ENCODE measurements around the gene TCF4. TPM values are rescaled to one million over a fixed set of nuclear protein-coding genes. Genes with fewer than 3 reads are reported as not detected.

The TCF4 gene
- total and polyA plus RNA-seq, 4 donors: 4.3 to 15.3 (median 11.5) TPM

GRCh38 chr18:55609160-55609825 lies 21.3 kb upstream of the TCF4 start:
- peaks cover 0 to 4% (median 0%) of the 10 kb centered on the region in 4 donors for H3K9me3 ChIP-seq (ENCODE audit: control insufficient read depth in 4 of 4, low read length in 3 of 4)
- 80% methylated on average over 6 of the region's 6 CpGs for WGBS
- TF ChIP-seq TAF1 (conservative IDR thresholded peaks at IDR 0.05) (no peak), GABPA (IDR thresholded peaks at IDR 0.05 in 1 of 2, conservative IDR thresholded peaks at IDR 0.05 in 1 of 2) (no peak), JUND (IDR thresholded peaks at IDR 0.05) (no peak), ZBTB33 (IDR thresholded peaks at IDR 0.05) (no peak), RXRA (IDR thresholded peaks at IDR 0.05) (no peak), RAD21 (IDR thresholded peaks at IDR 0.05) (no peak), ATF3 (IDR thresholded peaks at IDR 0.05) (no peak)
- H3K27ac ChIP-seq (ENCODE audit: low read depth in 1 of 2, low read length in 2 of 2): no peak overlapping the region
- H3K4me3 ChIP-seq (ENCODE audit: low read depth in 1 of 3, low read length in 3 of 3): no peak overlapping the region
- DNase-seq (ENCODE audit: low spot score): no peak
- H3K9ac ChIP-seq (ENCODE audit: low read depth in 1 of 2, low read length in 2 of 2): no peak overlapping the region
- no peaks in the 10 kb centered on the region for H3K27me3 ChIP-seq (ENCODE audit: control insufficient read depth in 4 of 4, insufficient read depth in 4 of 4, low read length in 3 of 4)
- H3K4me1 ChIP-seq (ENCODE audit: control insufficient read depth in 4 of 4, insufficient read depth in 4 of 4, low read length in 3 of 4): no peaks in the 10 kb centered on the region
- H3K36me3 ChIP-seq (ENCODE audit: control insufficient read depth in 4 of 4, insufficient read depth in 3 of 4, low read depth in 1 of 4, low read length in 3 of 4): no peaks in the 10 kb centered on the region

DNA sequence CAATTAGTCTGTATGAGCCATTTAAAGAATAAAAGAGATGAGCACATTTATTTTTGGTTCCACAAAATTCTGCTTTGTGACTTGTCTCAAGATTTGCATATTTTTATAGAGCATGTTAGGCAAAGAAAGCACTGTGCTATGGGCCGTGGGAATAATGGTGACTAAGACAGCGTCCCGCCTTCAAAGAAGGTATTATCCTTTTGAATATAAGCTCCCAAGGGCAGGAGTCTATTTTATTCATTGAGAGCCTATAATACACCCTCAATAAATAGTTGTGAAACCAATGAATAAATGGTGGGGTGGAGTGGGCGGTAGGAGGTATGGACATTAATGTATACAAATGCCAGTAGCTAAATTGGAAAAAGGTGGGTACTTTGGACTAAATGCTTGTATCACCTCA lies 20.5 kb upstream of the TCF4 start:
- no peak for DNase-seq (ENCODE audit: low spot score)
- H3K27me3 ChIP-seq (ENCODE audit: control insufficient read depth in 4 of 4, insufficient read depth in 4 of 4, low read length in 3 of 4): no peaks in the 10 kb centered on the region
- H3K9me3 ChIP-seq (ENCODE audit: control insufficient read depth in 4 of 4, low read length in 3 of 4): no peaks in the 10 kb centered on the region
- no peaks in the 10 kb centered on the region for H3K36me3 ChIP-seq (ENCODE audit: control insufficient read depth in 4 of 4, insufficient read depth in 3 of 4, low read depth in 1 of 4, low read length in 3 of 4)
- no peaks in the 10 kb centered on the region for H3K4me1 ChIP-seq (ENCODE audit: control insufficient read depth in 4 of 4, insufficient read depth in 4 of 4, low read length in 3 of 4)
- 95% methylated on average over 4 of the region's 4 CpGs for WGBS
- no peak overlapping the region for H3K27ac ChIP-seq (ENCODE audit: low read depth in 1 of 2, low read length in 2 of 2)
- no peak overlapping the region for H3K4me3 ChIP-seq (ENCODE audit: low read depth in 1 of 3, low read length in 3 of 3)
- no peak overlapping the region for H3K9ac ChIP-seq (ENCODE audit: low read depth in 1 of 2, low read length in 2 of 2)
- no peak for TF ChIP-seq SP1 (IDR thresholded peaks at IDR 0.05)
- no peak for TF ChIP-seq FOXA2 (IDR thresholded peaks at IDR 0.05)
- no peak for TF ChIP-seq YY1 (IDR thresholded peaks at IDR 0.05)
- TF ChIP-seq MAX (IDR thresholded peaks at IDR 0.05): no peak

DNA sequence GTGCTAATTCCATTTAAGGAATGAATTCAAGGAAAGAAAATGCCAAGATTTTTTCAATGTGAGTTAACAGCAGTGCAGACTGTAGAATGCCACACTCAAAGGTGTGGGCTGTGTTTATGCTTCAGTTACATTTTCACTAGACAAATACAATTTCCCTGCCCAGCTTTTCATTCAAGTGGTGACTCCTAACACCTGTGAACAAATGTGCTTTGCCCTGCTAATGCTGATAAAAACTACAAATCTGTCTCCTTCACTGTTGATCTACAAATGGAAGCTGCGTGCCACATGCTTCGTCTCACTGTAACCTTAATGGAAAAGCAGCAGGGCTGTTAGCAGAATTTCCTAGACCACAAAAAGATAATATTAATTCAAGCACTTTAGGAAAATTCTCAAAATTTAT lies 19.8 kb upstream of the TCF4 start:
- 81% methylated on average over 2 of the region's 2 CpGs for WGBS
- DNase-seq (ENCODE audit: low spot score): no peak
- TF ChIP-seq GABPA (IDR thresholded peaks at IDR 0.05 in 1 of 2, conservative IDR thresholded peaks at IDR 0.05 in 1 of 2) (no peak), FOXA2 (IDR thresholded peaks at IDR 0.05) (no peak), HNF4A (conservative IDR thresholded peaks at IDR 0.05) (no peak), SP1 (IDR thresholded peaks at IDR 0.05) (no peak)

More for the DNA sequence above, 19.8 kb upstream of the TCF4 start:
- Histone ChIP-seq H3K4me1 (ENCODE audit: control insufficient read depth in 4 of 4, insufficient read depth in 4 of 4, low read length in 3 of 4) (no peaks in the 10 kb centered on the region), H3K36me3 (ENCODE audit: control insufficient read depth in 4 of 4, insufficient read depth in 3 of 4, low read depth in 1 of 4, low read length in 3 of 4) (no peaks in the 10 kb centered on the region), H3K27me3 (ENCODE audit: control insufficient read depth in 4 of 4, insufficient read depth in 4 of 4, low read length in 3 of 4) (no peaks in the 10 kb centered on the region), H3K4me3 (ENCODE audit: low read depth in 1 of 3, low read length in 3 of 3) (no peak overlapping the region), H3K9me3 (ENCODE audit: control insufficient read depth in 4 of 4, low read length in 3 of 4) (no peaks in the 10 kb centered on the region), H3K27ac (ENCODE audit: low read depth in 1 of 2, low read length in 2 of 2) (no peak overlapping the region), H3K9ac (ENCODE audit: low read depth in 1 of 2, low read length in 2 of 2) (no peak overlapping the region)
